ENCODE measurements around the gene LGALS7.
"Not testable (repeated sequence)": the region's sequence is repeated elsewhere in the genome, so short reads cannot be mapped to it uniquely, and the experiment has no call there.

Gene LGALS7

DNA sequence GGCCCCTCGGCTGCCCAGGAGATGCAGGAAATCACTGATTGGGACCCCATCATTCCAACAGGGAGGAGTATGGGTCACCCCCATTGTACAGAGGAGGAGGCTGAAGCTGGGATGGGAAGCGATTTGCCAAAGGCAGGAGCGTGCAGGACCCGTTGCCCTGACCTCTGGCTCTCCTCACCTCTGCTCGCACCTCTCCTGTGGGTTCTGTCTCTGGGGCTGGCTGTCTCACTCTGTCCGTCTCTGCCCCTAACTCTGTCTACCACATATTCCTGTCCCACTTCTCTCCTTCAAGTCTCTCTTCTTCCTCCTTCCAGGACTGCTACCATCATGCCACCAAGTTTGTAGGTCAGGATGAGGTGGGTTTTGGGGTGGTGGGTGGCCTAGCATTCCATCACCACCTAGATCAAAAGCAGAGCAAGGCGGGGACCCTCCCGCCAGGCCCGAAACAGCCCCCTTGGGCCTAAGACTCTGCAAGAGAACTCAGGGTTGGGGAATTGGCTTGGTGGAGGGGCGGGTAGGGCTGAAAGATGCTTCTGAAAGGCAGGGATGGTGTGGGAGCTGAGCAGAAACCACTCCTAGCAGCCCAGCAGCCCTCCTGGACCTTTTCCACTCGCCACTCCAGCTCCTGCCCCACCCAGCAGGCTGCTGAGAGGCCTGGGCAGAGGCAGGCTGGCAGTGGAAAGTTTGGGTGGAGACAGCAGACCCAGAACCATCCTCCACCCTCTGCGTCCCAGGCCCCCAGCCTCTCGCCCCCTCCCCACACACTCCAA is 1.0 kb upstream of the LGALS7 start:
- DNase-seq (ENCODE audit: low read depth, low spot score) = no peak

DNA sequence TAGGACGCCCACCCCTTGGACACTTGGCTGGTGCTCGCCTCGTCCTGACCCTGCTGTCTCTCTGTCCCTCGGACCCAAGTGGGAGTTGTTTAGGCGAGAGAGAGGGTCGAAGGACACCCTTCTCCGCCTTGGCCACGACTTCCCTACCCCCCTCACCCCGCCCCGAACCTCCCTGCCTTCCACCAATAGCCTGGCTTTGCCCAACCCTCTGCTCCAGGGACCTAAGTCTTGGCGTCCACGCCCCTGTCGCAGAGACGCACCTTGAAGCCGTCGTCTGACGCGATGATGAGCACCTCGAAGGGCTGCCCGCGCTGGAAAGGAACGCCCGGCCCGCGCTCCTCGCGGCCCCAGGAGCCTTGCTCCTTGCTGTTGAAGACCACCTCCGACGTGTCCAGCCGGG is 1.7 kb downstream of the LGALS7 start:
- DNase-seq (ENCODE audit: low read depth, low spot score) = not testable (repeated sequence)

DNA sequence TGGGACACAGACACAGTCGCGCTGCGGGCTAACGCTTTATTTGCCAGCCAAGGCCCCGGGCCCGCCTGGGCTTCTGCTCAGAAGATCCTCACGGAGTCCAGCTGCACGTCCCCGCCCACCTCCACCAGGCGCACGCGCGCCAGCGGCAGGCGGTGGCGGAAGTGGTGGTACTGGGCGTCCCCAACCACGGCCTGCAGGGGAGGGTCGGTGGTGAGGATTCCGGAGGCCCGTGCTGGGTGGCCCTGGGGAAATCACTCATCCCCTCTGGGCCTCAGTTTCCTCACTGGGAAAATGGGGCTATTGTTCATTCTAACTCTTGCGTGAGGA is 2.4 kb downstream of the LGALS7 start:
- not testable (repeated sequence) for DNase-seq (ENCODE audit: low read depth, low spot score)

DNA sequence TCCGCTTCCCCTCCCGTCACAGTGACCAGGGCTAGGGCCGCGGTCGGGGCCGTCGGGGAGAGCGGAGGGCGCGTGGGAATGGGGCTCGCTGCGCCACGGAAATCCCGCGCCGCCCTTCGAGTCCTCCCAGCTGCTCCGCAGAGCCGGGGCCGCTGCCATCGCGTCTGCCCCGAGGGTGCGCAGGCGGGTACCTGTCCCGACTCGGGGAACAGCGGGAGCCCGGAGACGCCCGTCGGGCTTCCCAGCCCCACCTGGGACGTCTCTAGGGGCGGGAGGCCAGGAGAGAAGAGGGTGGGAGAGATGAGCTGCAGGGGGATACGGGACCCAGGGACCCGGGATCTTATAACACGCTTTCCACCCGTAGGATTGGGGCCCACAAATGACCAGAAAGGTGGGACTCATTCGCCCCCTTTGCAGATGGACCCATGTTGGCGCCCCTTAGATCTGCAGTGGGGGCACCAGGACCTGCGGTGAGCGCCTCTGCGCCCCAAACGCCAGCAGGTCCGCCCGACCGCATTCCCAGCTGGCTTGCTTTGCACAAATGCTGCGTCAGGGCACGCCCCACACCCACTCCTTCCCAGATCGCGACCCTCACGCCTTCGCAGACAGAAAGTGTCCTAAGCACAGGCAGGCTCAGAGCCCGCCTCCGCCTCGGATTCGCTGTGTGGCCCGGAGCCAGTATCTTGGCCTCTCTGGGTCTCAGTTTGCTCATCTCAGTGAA is 2.9 kb downstream of the LGALS7 start:
- DNase-seq (ENCODE audit: low read depth, low spot score) = not testable (repeated sequence)

DNA sequence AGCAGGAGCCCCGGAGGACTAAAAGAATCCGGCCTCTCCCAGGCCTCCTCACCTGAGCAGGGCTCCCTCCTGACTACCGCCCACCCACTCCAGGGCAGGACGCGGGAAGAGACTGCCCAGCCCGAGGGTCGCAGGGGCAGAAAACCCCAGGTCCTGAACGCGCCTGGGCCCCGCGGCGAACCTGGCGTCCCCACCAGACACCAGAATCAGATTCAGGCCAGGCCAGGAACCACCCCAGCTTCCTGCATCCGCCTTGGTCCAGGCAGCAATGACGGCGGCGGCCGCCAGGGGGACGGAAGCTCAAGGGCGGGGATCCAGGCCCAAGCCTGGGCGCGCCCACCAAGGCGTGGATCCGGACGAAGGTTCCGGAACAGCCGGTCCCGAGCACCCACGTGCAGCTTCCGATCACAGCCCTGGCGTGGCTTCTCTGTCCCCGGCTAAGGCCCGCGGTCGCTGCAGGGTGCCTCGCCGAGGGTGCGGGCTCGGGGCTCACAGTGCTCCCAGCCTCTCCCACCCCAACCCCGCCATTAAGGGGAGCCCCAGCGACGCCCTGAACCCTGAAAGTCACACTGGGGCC is 3.6 kb downstream of the LGALS7 start:
- DNase-seq (ENCODE audit: low read depth, low spot score) = peak; percentile 79

DNA sequence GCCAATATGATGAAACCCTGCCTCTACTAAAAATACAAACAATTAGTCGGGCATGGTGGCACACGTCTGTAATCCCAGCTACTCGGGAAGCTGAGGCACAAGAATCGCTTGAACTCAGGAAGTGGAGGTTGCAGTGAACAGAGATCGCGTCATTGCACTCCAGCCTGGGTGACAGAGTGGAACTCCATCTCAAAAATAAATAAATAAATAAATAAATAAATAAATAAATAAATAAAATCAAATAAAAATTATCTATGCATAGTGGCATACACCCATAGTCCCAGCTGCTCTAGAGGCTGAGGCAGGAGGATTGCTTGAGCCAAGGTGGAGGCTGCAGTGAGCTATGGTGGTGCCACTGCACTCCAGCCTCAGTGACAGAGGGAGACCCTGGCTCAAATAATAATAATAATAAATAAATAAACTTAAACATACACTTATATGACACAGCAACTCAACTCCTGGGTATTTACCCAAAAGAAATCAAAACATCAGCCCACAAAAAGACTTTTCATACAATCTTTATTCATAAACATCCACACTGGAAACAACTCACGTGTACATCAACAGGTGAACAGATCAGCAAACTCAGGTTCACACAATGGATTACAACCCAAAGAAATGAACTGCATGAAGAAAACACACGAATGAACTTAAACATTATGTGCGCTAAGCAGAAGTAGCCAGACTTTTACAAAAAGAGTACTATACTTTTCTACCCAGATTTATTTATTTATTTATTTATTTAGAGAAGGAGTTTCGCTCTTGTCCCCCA is 6.9 kb downstream of the LGALS7 start:
- DNase-seq (ENCODE audit: low read depth, low spot score) = no peak

DNA sequence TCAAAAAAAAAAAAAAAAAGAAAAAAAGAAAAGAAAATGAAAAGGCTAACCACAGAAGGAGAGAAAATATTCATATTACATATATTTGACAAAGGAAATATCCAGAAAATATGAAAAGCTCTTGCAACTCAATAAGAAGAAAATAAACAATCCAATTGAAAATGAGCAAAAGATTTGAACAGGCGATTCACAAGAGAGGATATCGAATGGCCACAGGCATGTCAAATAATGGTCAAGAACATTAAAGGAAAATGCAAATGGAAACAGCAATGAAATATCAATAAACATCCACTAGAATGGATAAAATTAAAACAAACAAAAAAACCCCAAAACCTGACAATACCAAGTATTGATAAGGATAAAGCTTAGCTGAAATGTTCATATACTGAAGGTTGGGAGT is 8.1 kb downstream of the LGALS7 start:
- no peak for DNase-seq (ENCODE audit: low read depth, low spot score)

DNA sequence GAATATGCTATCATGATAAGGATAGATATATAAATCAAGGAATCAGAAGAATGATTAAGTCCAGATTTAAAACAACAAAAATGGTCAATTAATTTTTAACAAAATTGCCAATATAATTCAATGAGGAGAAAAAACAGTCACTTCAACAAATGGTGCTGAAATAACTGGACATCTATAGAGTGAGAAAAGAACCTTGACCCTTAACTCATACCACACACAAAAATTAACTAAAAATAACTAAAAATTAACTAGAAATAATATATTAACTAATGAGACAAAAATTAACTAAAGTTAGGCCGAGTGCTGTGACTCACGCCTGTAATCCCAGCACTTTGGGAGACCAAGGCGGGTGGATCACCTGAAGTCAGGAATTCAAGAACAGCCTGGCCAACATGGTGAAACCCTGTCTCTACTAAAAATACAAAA is 9.5 kb downstream of the LGALS7 start:
- DNase-seq (ENCODE audit: low read depth, low spot score) = no peak

DNA sequence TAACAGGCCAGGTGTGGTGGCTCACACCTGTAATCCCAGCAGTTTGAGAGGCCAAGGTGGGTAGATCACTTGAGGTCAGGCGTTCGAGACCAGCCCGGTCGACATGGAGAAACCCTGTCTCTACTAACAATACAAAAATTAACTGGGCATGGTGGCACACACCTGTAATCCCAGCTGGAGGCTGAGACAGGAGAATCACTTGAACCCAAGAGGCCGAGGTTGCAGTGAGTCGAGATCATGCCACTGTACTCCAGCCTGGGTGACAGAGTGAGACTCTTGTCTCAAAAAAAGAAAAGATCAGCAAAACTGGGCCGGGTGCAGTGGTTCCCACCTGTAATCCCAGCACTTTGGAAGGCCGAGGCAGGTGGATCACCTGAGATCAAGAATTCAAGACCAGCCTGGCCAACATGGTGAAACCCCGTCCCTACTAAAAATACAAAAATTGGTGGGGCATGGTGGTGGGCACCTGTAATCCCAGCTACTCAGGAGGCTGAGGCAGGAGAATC is 11.4 kb downstream of the LGALS7 start:
- DNase-seq (ENCODE audit: low read depth, low spot score) = not testable (repeated sequence)

DNA sequence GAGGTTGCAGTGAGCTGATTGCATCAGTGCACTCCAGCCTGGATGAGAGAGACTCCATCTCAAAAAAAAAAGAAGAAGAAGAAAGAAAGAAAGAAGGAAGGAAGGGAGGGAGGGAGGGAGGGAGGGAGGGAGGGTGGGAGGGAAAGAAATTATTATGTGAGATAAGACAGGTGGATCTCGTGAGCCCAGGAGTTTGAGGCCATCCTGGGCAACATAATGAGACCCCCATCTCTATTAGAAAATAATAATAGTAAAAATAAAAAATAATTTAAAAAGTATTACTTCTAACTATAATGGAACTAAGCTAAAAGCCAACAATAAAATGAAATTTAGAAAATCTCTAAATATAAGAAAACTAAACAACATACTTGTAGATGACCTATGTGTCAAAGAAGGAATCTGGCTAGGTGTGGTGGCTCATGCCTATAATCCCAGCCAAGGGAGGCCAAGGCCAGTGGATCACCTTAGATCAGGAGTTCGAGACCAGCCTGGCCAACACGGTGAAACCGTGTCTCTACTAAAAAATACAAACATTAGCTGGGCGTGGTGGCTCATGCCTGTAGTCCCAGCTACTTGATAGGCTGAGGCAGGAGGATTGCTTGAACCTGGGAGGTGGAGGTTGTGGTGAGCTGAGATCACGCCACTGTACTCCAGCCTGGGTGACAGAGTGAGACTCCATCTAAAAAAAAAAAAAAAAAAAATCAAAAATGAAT is 12.4 kb downstream of the LGALS7 start:
- not testable (repeated sequence) for DNase-seq (ENCODE audit: low read depth, low spot score)

DNA sequence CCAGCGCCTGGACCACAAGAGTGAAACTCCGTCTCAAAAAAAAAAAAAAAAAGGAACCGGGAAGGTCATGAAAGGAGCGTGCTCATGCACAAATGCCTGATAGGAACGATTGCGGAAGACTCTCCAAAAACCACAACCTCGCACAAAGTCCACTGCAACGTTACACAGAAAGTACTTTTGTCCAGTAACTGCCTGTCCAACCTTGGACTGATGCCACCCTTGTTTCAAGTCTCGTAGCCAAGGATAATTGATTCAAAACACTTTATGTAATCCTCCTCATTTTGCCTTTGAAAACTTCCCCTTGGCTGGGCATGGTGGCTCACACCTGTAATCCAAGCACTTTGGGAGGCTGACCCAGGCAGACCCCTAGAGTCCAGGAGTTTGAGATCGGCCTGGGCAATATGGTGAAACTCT is 13.7 kb downstream of the LGALS7 start:
- DNase-seq (ENCODE audit: low read depth, low spot score) = no peak

DNA sequence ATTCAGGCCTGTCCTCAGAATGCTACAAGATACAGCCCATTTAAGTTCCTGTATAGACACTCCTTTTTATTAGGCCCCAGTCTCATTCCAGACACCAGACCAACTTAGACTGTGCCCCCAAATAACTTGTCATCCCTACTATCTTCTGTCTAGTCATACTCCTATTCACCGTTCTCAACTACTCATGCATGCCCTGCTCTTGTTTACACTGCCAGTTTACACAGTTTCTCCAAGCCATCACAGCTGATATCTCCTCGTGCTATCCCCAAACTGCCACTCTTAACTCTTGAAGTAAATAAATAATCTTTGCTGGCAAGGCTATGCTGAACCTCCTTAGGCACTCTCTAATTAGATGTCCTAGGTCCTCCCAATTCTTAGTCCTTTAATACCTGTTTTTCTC is 19.1 kb downstream of the LGALS7 start:
- DNase-seq (ENCODE audit: low read depth, low spot score) = not testable (repeated sequence)

DNA sequence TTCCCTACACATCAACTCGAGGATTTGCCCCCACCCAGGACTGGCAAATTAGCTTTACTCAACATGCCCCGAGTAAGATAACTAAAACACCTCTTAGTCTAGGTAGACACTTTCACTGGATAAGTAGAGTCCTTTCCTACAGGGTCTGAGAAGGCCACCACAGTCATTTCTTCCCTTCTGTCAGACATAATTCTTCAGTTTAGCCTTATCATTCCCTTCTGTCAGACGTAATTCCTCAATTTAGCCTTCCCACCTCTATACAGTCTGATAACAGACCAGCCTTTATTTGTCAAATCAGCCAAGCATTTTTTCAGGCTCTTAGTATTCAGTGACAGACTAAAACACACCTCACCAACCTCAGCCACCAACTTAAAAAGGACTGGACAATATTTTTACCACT is 19.5 kb downstream of the LGALS7 start:
- not testable (repeated sequence) for DNase-seq (ENCODE audit: low read depth, low spot score)

DNA sequence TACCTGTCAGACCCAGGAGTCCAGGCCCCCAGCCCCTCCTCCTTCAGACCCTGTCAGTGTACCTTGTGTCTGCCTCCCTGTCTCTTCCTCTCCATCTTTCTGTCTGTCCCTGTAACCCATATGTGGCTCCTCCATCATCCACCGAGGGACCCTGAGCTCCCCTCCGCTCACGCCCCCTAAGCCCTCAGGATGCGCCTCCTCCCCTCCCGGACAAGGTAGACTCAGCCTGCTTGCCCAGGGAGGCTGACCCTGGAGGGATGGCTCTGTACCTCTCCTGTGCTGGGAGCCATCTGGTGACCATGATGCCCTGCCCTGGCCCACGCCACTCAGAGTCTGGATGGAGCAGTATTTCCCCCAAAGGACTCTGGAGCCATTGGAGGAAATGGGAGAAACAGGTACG is 28.0 kb downstream of the LGALS7 start:
- DNase-seq (ENCODE audit: low read depth, low spot score) = no peak

DNA sequence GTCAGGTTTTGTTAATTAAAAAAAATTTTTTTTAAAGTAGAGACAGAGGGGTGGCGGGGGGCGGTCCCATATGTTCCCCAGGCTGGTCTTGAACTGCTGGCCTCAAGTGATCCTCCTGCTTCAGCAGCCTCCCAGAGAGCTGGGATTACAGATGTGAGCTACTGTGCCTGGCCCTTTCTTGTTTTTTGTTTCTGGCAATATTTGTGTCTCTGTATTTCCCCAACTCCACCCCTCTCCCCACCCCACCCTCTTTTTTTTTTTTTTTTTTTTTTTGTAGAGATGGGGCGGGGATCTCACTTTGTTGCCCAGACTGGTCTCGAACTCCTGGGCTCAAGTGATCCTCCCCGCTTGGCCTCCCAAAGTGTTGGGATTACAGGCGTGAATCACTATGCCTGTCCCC is 28.4 kb downstream of the LGALS7 start:
- no peak for DNase-seq (ENCODE audit: low read depth, low spot score)

DNA sequence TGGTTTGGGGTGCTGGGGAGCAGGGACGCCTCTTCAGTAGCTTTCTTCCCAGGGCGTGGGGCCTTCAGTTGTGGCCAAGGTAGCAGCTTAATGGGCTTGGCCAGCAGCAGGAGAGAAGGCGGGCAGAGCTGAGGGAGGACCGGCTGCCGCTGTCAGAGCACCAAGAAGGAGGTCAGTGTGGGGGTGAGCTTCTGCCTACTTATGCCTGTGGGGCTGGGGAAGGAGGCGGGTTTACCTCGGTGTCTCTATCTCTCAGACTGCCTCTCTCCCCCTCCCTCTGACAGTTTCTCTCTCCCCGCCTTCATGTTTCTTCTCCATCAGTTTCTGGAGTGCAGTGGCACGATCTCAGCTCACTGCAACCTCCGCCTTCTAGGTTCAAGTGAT is 29.0 kb downstream of the LGALS7 start, which contains the start of gene CAPN12:
Gene CAPN12, minus strand, starts transcription at position 177 of the 384 bp plus-strand sequence. CDS start 309 bp downstream, outside the sequence.
- no peak for DNase-seq (ENCODE audit: low read depth, low spot score)

DNA sequence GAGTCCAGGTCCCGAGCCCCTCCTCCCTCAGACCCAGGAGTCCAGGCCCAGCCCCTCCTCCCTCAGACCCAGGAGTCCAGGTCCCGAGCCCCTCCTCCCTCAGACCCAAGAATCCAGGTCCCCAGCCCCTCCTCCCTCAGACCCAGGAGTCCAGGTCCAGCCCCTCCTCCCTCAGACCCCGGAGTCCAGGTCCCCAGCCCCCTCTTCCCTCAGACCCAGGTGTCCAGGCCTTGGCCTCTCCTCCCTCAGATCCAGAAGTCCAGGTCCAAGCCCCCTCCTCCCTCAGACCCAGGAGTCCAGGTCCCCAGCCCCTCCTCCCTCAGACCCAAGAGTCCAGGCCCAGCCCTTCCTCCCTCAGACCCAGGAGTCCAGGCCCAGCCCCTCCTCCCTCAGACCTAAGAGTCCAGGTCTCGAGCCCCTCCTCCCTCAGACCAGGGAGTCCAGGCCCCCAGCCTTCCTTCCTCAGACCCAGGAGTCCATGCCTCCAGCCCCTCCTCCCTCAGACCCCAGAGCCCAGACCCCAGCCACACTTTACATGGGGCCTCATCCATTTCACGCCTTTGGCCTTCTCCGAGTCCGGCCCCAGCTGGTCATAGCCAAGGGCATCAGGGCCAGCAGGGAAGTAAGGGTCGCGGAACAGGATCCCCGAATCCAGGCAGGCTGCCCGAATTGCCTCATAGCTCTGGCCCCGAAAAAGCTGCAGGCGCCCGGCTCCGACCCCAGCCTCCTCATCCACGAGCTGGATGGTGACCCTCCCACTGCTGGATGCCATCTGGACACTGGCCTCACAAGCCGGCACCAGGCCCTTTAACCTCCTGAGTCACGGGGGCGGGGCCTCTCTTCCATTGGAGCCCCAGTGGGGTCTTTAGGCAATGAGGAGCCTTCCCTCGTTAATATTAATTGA is 29.7 kb downstream of the LGALS7 start:
- DNase-seq (ENCODE audit: low read depth, low spot score) = no peak

DNA sequence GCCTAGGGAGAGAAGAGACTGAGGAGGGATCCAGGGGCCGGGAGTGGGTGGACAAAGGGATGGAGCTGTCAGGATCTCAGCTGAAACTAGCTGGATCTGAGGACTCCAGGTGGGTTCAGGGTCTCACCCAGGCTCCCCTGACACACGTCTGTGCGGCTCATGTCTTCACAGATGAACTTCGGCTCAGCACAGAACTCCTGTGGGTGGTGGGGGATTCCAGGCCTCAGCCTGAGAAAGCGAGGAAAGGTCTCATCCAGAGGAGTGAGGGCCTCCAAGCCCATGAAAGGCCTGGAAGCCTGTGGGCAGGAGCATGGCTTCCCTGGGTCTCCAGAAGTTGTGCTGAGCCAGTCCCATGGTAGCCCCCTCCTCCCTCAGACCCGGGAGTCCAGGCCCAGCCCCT is 30.4 kb downstream of the LGALS7 start:
- DNase-seq (ENCODE audit: low read depth, low spot score) = no peak

DNA sequence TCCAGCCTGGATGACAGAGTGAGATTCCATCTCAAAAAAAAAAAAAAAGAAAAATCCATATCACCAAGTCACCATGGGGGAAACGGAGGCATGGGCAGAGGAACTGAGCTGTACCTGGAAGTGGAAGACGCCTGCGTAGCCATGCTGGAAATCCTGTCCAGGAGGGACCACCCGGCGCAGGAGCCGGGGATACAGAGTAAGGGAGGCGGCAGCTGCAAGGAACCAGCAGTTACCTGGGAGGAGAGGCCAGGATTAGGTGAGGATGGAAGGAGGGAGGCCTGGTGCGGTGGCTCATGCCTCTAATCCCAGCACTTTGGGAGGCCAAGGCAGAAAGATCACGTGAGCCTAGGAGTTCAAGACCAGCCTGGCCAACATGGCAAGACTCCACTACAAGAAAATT is 31.0 kb downstream of the LGALS7 start:
- no peak for DNase-seq (ENCODE audit: low read depth, low spot score)

DNA sequence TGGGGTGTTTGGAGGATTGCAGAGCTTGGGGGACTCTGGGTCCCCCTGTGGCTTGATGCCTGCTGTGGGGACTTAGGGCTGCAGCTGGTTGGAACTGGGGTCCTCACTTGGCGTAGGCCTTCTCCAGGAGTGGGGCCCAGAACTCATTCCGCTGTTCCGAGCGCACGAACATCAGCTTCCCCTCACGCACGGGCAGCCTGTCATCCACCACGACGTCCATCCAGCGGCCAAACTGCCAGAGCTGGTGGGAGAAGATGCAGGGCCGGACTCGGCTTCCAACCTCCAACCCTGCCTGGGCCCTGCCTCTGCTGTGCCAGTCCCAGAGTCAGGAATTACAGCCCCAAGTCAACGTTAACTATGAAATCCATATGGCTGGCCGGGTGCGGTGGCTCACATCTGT is 31.6 kb downstream of the LGALS7 start:
- DNase-seq (ENCODE audit: low read depth, low spot score) = no peak

All from activated CD4-positive, CD25-positive, alpha-beta regulatory T cell treated with anti-CD3 and anti-CD28 coated beads, Interleukin-2, amount 50 U/mL, for 16 hours (primary cell).